Esophagus squamous epithelium (tissue), 5 donors: ENCODE data around the gene B3GAT1. TPM values are rescaled to one million over a fixed set of nuclear protein-coding genes. Genes with fewer than 3 reads are reported as not detected.

ENCODE experiments used
- DNase-seq: peaks from one replicate; lab custom pipeline; 2025; lab: John Stamatoyannopoulos, UW
- H3K27ac ChIP-seq, 4 donors: fragments of 200-600 bp; sonication (generic); one replicate each; pipeline ENCODE4 v1.5.1; 2016 to 2019; ENCODE audit warnings: mild to moderate bottlenecking in 1 of 4
- H3K27me3 ChIP-seq, 4 donors: fragments of 200-600 bp; sonication (generic); 1 replicate in 3 of 4; 2 replicates in 1 of 4; pipeline versions ENCODE4 v1.5.1 to v1.6.0; 2017 to 2021; ENCODE audit warnings: antibody characterized with exemption in 1 of 4
- H3K36me3 ChIP-seq, 3 donors: fragments of 200-600 bp; sonication (generic); one replicate each; pipeline ENCODE4 v1.5.1; 2016 to 2019
- H3K4me1 ChIP-seq, 3 donors: fragments of 200-600 bp; sonication (generic); one replicate each; pipeline ENCODE4 v1.5.1; 2017 to 2019
- H3K4me3 ChIP-seq, 4 donors: fragments of 200-600 bp; sonication (generic); 1 replicate in 3 of 4; 2 replicates in 1 of 4; pipeline ENCODE4 v1.5.1; 2016 to 2019; ENCODE audit warnings: mild to moderate bottlenecking in 2 of 4, moderate library complexity in 1 of 4
- H3K9me3 ChIP-seq, 3 donors: fragments of 200-600 bp; sonication (generic); one replicate each; pipeline ENCODE4 v1.5.1; 2016 to 2019
- POLR2A ChIP-seq, 4 donors: fragments of 450-650 bp; IDR thresholded peaks; one replicate each; pipeline ENCODE4 v1.6.1; 2017; ENCODE audit warnings: antibody characterized with exemption in 4 of 4, mild to moderate bottlenecking in 4 of 4, moderate library complexity in 3 of 4
- WGBS, 2 donors: methylation state at CpG; one replicate each; pipeline ENCODE4 v1.1.5; 2018; 5-methylcytosine and 5-hydroxymethylcytosine counted together
- intact Hi-C: fragments of 100-400 bp; cut with DNase I; formaldehyde crosslinking; loops from one replicate; pipeline ENCODE4 v1.15.0; 2022
- total RNA-seq, 4 donors: library from RNA; depleted of rRNA; stranded (reverse); fragments of >200 nt; gene quantifications; one replicate each; pipeline ENCODE4 v1.1.0, GENCODE V29; 2016
- TF ChIP-seq, protein P1 (sequence below), 6 experiments: fragments of 450-650 bp in 4 of 6; fragments of 200-600 bp in 2 of 6; sonication (generic) in 2 of 6; IDR thresholded peaks; one replicate each; pipeline ENCODE4 v1.5.1; 2016 to 2019; ENCODE audit warnings: antibody characterized with exemption in 6 of 6, mild to moderate bottlenecking in 4 of 6, moderate library complexity in 4 of 6
- donor health status: DM: yes; HTN: yes; CAD: no.

The B3GAT1 gene
- total RNA-seq, 4 donors from 2014 or later: 0.09 to 0.94 (median 0.38) TPM; not detected in 1

DNA sequence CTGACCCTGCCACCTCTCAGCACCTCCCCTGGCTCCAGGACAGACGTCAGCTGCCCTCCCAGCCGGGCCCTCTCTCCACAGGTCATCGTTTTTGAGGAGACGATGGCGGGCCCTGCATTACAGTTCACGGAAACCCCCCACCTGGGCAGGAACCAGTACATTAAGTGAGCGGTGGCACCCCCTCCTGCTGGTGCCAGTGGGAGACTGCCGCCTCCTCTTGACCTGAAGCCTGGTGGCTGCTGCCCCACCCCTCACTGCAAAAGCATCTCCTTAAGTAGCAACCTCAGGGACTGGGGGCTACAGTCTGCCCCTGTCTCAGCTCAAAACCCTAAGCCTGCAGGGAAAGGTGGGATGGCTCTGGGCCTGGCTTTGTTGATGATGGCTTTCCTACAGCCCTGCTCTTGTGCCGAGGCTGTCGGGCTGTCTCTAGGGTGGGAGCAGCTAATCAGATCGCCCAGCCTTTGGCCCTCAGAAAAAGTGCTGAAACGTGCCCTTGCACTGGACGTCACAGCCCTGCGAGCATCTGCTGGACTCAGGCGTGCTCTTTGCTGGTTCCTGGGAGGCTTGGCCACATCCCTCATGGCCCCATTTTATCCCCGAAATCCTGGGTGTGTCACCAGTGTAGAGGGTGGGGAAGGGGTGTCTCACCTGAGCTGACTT lies 37.0 kb downstream of the B3GAT1 start:
- Histone ChIP-seq H3K27ac (no peak overlapping the region), H3K9me3 (no peaks in the 10 kb centered on the region), H3K27me3 (peaks cover 0 to 6% (median 0%) of the 10 kb centered on the region in 4 donors), H3K4me3 (no peak overlapping the region), H3K4me1 (no peaks in the 10 kb centered on the region), H3K36me3 (no peaks in the 10 kb centered on the region)
- 59 to 83% methylated on average over 8 to 10 of the region's 16 CpGs for WGBS, 2 donors
- intact Hi-C loops: no loop called here
- no peak for DNase-seq
- TF ChIP-seq POLR2A (IDR thresholded peaks at IDR 0.05): no peak
- TF ChIP-seq, protein P1, sequence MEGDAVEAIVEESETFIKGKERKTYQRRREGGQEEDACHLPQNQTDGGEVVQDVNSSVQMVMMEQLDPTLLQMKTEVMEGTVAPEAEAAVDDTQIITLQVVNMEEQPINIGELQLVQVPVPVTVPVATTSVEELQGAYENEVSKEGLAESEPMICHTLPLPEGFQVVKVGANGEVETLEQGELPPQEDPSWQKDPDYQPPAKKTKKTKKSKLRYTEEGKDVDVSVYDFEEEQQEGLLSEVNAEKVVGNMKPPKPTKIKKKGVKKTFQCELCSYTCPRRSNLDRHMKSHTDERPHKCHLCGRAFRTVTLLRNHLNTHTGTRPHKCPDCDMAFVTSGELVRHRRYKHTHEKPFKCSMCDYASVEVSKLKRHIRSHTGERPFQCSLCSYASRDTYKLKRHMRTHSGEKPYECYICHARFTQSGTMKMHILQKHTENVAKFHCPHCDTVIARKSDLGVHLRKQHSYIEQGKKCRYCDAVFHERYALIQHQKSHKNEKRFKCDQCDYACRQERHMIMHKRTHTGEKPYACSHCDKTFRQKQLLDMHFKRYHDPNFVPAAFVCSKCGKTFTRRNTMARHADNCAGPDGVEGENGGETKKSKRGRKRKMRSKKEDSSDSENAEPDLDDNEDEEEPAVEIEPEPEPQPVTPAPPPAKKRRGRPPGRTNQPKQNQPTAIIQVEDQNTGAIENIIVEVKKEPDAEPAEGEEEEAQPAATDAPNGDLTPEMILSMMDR (IDR thresholded peaks at IDR 0.05): no peak

DNA sequence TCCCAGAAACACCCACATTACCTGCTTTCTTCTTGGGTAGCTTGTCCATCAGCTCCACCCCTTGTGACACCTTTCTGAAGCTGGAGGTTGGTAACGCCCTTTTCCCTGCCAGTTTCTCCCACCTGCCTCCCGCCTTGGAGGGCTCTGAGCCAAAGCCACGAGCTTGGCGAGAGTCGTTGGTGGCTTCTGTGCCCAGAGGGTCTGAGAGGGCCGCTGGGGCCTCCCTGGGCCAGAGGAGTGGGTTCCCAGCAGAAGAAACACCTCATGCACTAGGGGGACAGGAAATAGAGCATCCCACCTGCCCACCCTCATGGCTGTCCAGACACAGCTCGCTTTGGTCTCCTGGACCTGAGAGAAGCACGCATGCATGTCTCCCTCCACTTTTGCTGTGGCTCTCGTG lies 37.9 kb downstream of the B3GAT1 start:
- Histone ChIP-seq H3K27me3 (no peaks in the 10 kb centered on the region), H3K36me3 (peaks cover 0 to 3% (median 0%) of the 10 kb centered on the region in 3 donors)

DNA sequence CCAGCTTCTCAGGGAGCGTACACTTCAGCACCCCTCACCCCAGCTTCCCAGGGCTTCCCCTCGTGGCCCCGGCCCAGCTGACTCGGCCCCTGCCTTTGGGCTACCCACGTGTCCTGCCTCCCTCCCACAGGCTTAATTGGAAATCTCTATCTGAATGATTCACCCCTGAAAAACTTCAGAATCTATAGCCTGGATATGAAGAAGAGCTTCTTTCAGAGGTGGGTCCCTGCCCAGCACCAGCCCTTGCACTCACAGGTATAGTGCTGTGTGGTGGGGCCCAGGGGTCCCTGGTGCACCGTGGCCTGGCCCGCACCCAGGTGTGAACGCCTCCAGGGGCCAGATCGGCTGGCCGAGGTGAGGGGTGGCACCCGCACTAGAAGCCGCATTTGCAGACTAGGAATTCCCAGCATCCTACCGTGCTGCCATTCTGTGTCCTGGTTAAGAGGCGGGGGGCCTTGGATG lies 38.4 kb downstream of the B3GAT1 start:
- Histone ChIP-seq H3K36me3 (peaks cover 0 to 9% (median 0%) of the 10 kb centered on the region in 3 donors), H3K9me3 (no peaks in the 10 kb centered on the region), H3K27ac (no peak overlapping the region), H3K27me3 (no peaks in the 10 kb centered on the region), H3K4me1 (no peaks in the 10 kb centered on the region), H3K4me3 (no peak overlapping the region)
- TF ChIP-seq, protein P1 (IDR thresholded peaks at IDR 0.05): no peak
- TF ChIP-seq POLR2A (IDR thresholded peaks at IDR 0.05): no peak
- no peak for DNase-seq
- intact Hi-C loops: no loop called here
- 58 to 85% methylated on average over 5 to 12 of the region's 14 CpGs for WGBS, 2 donors

More for the DNA sequence above, 37.9 kb downstream of the B3GAT1 start:
- TF ChIP-seq, protein P1 (IDR thresholded peaks at IDR 0.05): no peak
- TF ChIP-seq POLR2A (IDR thresholded peaks at IDR 0.05): no peak
- Histone ChIP-seq H3K27ac (no peak overlapping the region), H3K4me1 (no peaks in the 10 kb centered on the region), H3K9me3 (no peaks in the 10 kb centered on the region), H3K4me3 (no peak overlapping the region)
- 66 to 89% methylated on average over 3 to 7 of the region's 9 CpGs for WGBS, 2 donors
- intact Hi-C loops: no loop called here
- DNase-seq: no peak

DNA sequence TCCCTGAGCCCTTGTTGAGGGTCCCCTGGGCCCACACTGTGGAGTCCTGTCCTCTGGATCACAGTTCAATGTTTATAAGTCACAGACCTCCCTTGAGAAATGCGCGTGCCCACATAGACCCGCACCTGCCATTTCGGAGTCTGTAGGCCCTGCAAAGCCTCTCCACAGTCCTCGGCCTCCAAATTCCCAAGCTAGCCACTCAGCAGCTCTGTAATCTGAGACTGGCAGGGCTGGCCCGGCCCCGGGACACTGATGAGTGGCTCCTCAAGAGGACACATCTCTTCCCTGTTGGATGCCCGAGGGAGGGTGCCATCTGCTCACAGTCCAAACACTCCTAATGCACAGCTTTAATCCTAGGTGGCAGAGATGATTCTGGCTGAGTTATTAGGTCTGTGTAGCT lies 39.1 kb downstream of the B3GAT1 start:
- Histone ChIP-seq H3K36me3 (peaks cover 0 to 11% (median 0%) of the 10 kb centered on the region in 3 donors), H3K4me3 (no peak overlapping the region), H3K9me3 (no peaks in the 10 kb centered on the region), H3K27ac (no peak overlapping the region), H3K4me1 (no peaks in the 10 kb centered on the region), H3K27me3 (no peaks in the 10 kb centered on the region)
- TF ChIP-seq, protein P1 (IDR thresholded peaks at IDR 0.05): no peak
- TF ChIP-seq POLR2A (IDR thresholded peaks at IDR 0.05): no peak
- 80% methylated on average over 3 of the region's 8 CpGs; no CpG with 5 or more reads in 1 of the 2 donors for WGBS, 2 donors
- no peak for DNase-seq
- intact Hi-C loops: no loop called here

DNA sequence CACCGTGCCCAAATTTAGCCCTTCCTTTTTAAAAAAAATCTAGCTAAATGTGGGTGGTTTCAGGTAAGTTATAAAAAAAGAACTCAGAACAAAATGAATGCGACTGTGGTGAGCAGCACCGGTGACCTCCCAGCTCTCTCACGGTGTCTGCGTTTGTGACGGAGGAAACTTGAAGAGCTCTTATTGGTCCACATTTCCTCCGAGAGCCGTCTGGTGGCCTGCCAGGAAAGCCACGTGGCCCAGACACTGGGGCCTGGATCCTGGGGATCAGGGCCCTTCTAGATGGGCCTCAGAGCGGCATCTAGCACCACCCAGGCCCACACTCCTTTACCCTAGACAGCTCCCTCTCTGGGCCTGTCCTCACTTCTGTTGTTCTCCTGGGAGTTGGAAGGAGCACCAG lies 39.5 kb downstream of the B3GAT1 start:
- no peaks in the 10 kb centered on the region for H3K27me3 ChIP-seq
- H3K4me1 ChIP-seq: no peaks in the 10 kb centered on the region
- no peak for TF ChIP-seq POLR2A (IDR thresholded peaks at IDR 0.05)
- TF ChIP-seq, protein P1 (IDR thresholded peaks at IDR 0.05): no peak
- H3K36me3 ChIP-seq: peaks cover 0 to 11% (median 0%) of the 10 kb centered on the region in 3 donors
- 69 to 88% methylated on average over 10 of the region's 10 CpGs for WGBS, 2 donors
- no peaks in the 10 kb centered on the region for H3K9me3 ChIP-seq
- no peak for DNase-seq
- H3K4me3 ChIP-seq: no peak overlapping the region
- intact Hi-C loops: no loop called here
- no peak overlapping the region for H3K27ac ChIP-seq
